ENCODE data around the gene NELL1.

- no peak for TF ChIP-seq CTCF (IDR thresholded peaks at IDR 0.05)
- TF ChIP-seq POLR2A (IDR thresholded peaks at IDR 0.05), result no peak
Measured at GRCh38 chr11:21622995-21623394, 953.6 kb downstream of the NELL1 start.

All from adrenal gland (tissue), 5 donors.